IPS-18a (cell line): ENCODE data around the gene ZGLP1.
"Not testable (repeated sequence)": the region's sequence is repeated elsewhere in the genome, so short reads cannot be mapped to it uniquely, and the experiment has no call there.

Experiments
- H3K27ac ChIP-seq: one replicate; pipeline ENCODE4 v1.5.1; 2013; ENCODE audit warnings: low read length
- H3K27me3 ChIP-seq: one replicate; pipeline ENCODE4 v1.6.1; 2013; ENCODE audit warnings: mild to moderate bottlenecking, low read length; ENCODE audit not compliant: control insufficient read depth, insufficient read depth
- H3K36me3 ChIP-seq: one replicate; pipeline ENCODE4 v1.6.1; 2013; ENCODE audit warnings: low read depth, low read length; ENCODE audit not compliant: control insufficient read depth
- H3K4me1 ChIP-seq: one replicate; pipeline ENCODE4 v1.6.1; 2013; ENCODE audit warnings: low read depth, low read length; ENCODE audit not compliant: control insufficient read depth
- H3K4me3 ChIP-seq: one replicate; pipeline ENCODE4 v1.5.1; 2013; ENCODE audit warnings: low read length
- H3K9ac ChIP-seq: one replicate; pipeline ENCODE4 v1.6.1; 2013; ENCODE audit warnings: mild to moderate bottlenecking, low read length, moderate library complexity
- H3K9me3 ChIP-seq: one replicate; pipeline ENCODE4 v1.6.1; 2013; ENCODE audit warnings: low read depth, low read length; ENCODE audit not compliant: control insufficient read depth

ZGLP1 gene

DNA sequence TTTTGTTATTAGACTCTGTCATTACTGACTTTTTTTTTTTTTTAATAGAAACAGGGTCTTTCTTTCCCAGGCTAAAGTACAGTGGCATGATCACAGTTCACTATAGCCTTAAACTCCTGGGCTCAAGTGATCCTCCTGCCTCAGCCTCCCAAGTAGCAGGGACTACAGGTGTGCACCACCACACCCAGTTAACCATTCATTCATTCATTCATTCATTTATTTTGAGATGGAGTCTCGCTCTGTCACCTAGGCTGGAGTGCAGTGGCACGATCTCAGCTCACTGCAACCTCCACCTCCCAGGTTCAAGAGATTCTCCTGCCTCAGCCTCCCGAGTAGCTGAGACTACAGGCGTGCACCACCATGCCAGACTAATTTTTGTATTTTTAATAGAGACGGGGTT, 27.6 kb downstream of the ZGLP1 start:
- not testable (repeated sequence) for H3K4me1 ChIP-seq, H3K36me3 ChIP-seq, H3K4me3 ChIP-seq, H3K27ac ChIP-seq, H3K9ac ChIP-seq, H3K9me3 ChIP-seq
- peaks cover 13% of the 10 kb centered on the region for H3K27me3 ChIP-seq

DNA sequence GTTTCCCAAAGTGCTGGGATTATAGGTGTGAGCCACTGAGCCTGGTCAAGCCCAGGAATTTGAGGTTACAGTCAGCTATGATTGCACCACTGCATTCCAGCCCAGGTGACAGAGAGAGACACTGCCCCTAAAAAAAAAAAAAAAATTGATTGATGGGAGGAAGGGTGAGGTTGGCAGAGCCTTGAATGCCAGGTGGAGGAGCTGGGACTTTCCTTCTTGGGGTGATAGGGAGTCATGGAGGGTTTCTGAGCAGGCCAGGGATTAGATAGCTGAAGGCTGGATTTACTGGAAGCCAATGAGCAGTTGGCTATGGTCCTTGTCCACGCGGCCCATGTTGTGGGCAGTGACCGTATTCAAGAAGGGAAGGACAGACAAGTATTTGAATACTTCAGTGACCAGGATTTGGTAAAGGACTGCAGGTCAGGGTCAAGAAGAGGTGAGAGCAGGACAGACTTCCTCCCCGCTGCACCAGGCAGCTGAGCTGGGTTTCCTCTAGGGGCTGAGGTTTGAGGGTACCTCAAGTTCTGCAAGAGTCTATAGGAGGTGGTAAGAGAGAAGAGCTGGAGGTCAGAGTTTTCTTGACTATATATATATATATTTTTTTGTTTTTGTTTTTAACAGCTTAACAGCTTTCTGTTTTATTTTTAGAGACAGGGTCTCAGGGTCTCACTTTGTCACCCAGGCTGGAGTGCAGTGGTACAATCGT, 29.7 kb downstream of the ZGLP1 start:
- no peaks in the 10 kb centered on the region for H3K4me1 ChIP-seq
- no peaks in the 10 kb centered on the region for H3K9me3 ChIP-seq
- H3K9ac ChIP-seq = no peak overlapping the region
- H3K4me3 ChIP-seq = no peak overlapping the region
- H3K36me3 ChIP-seq = no peaks in the 10 kb centered on the region
- no peaks in the 10 kb centered on the region for H3K27me3 ChIP-seq
- no peak overlapping the region for H3K27ac ChIP-seq

DNA sequence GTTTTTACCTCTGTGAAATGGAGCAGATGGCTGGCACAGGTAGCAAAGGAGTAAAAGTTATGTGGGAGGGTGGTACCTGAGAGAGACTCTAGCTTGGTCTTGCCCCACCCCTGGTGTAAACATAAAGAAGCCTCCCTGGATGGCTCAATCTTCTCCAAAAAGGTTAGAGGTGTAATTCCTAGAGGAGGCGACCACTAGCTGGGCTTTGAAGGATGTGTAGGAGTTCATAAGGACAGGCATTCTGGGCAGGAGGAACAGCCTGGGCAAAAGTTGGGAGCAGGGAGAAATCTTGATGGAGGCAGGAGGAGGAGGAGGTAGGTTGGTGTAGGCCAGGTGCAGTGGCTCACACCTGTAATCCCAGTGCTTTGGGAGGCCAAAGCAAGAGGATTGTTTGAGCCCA, 30.7 kb downstream of the ZGLP1 start:
- Histone ChIP-seq H3K4me3 (no peak overlapping the region), H3K27ac (no peak overlapping the region), H3K36me3 (no peaks in the 10 kb centered on the region), H3K4me1 (no peaks in the 10 kb centered on the region), H3K27me3 (no peaks in the 10 kb centered on the region), H3K9me3 (no peaks in the 10 kb centered on the region), H3K9ac (no peak overlapping the region)

DNA sequence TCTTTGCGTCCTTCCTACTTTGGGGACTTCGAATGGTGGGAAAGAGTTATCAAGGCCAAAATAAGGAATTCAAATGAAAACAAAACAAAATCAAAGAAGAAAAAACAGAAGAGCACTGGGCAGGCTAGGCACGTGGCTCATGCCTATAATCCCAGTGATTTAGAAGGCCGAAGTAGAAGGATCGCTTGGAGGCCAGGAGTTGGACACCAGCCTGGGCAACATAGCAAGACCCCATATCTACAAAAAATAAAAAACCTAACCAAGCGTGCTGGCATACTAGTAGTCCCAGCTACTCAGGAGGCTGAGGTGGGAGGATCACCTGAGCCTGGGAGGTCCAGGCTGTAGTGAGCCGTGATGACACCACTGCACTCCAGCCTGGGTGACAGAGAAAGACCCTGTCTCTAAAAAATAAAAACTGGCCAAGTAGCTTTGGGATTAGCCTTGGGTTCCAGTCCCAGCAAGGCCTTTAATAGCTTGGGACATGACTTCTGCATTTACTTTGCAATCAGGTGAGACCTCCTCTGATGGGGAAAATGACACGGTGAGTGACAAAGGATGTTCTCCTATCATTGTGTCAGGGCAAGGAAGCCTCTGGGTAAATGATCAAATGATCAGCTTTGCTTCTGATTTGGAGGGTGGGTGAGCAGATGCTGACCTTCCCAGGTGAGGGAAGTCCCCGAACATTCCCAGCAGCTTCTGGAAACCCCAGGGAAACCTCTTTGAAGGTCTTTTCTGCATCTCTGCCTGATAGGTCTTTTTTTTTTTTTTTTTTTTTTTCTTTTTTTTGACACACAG, 31.6 kb downstream of the ZGLP1 start:
- no peaks in the 10 kb centered on the region for H3K36me3 ChIP-seq

DNA sequence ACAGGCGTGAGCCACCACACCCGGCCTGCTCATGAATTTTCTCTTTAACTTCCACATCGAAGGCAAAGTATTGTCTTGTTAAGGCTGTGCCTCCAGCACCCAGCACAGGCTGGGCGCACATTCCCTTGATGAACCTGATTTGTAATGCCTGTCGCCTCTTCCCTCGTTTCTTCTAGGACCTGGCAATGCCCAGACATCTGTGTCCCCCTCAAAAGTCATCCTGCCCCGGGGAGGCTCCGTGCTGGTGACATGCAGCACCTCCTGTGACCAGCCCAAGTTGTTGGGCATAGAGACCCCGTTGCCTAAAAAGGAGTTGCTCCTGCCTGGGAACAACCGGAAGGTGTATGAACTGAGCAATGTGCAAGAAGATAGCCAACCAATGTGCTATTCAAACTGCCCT, 35.0 kb downstream of the ZGLP1 start:
- Histone ChIP-seq H3K27ac (no peak overlapping the region), H3K27me3 (peaks cover 33% of the 10 kb centered on the region), H3K36me3 (no peaks in the 10 kb centered on the region), H3K4me1 (peaks cover 2% of the 10 kb centered on the region), H3K4me3 (no peak overlapping the region), H3K9me3 (no peaks in the 10 kb centered on the region), H3K9ac (no peak overlapping the region)

More for the DNA sequence above, 31.6 kb downstream of the ZGLP1 start:
- no peak overlapping the region for H3K9ac ChIP-seq
- H3K9me3 ChIP-seq = no peaks in the 10 kb centered on the region
- no peaks in the 10 kb centered on the region for H3K4me1 ChIP-seq
- H3K4me3 ChIP-seq = no peak overlapping the region
- H3K27me3 ChIP-seq = no peaks in the 10 kb centered on the region
- no peak overlapping the region for H3K27ac ChIP-seq

DNA sequence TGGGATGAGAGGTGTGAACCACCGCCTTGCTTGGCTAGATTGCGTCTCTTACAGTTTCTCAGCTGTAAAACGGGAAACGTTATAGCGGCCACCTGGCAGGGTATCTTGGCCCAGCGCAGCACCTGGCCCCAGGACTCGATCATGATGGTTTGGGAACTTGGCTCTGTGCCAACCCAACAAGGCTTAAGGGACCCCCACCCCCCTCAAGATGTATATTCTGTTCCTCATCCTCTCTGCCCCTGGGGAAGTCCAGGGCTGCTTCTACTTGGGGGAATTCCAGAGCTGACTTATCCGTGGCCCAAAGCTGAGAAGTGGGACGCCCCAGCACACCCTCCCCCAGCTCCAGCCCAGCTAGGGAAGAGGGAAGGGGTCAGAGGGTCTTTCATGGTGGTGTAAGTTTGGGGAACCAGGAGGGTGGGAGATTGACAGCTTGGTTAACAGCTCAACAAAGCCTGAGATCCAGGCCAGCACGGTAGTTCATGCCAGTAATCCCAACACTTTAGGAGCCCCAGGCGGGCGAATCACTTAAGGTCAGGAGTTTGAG, 38.0 kb downstream of the ZGLP1 start:
- Histone ChIP-seq H3K27me3 (peaks cover 41% of the 10 kb centered on the region), H3K9ac (no peak overlapping the region), H3K9me3 (no peaks in the 10 kb centered on the region), H3K4me1 (peaks cover 2% of the 10 kb centered on the region), H3K36me3 (no peaks in the 10 kb centered on the region), H3K4me3 (peak overlapping the region; percentile 49), H3K27ac (no peak overlapping the region)

DNA sequence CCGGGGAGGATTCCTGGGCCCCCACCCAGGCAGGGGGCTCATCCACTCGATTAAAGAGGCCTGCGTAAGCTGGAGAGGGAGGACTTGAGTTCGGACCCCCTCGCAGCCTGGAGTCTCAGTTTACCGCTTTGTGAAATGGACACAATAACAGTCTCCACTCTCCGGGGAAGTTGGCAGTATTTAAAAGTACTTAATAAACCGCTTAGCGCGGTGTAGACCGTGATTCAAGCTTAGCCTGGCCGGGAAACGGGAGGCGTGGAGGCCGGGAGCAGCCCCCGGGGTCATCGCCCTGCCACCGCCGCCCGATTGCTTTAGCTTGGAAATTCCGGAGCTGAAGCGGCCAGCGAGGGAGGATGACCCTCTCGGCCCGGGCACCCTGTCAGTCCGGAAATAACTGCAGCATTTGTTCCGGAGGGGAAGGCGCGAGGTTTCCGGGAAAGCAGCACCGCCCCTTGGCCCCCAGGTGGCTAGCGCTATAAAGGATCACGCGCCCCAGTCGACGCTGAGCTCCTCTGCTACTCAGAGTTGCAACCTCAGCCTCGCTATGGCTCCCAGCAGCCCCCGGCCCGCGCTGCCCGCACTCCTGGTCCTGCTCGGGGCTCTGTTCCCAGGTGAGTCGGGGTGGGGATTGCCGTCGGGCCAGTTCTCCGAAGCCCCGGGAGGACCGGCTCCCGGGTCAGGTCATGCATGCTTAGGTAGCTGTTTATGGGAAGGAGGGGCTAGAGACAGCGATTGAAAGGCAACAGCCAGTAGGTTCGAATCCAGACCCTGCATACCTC, 38.8 kb downstream of the ZGLP1 start, which contains the start of gene ICAM1:
TSS of gene ICAM1 (plus strand) at position 505 of the 779 bp plus-strand sequence. CDS start at position 545, 40 bp downstream.
- no peak within 1 kb of the TSS for H3K27ac ChIP-seq
- peaks cover 2% of the 10 kb centered on the region for H3K4me1 ChIP-seq
- H3K27me3 ChIP-seq = peaks cover 41% of the 10 kb centered on the region
- H3K4me3 ChIP-seq = peak within 1 kb of the TSS; percentile 49
- H3K36me3 ChIP-seq = no peaks in the 10 kb centered on the region
- no peaks in the 10 kb centered on the region for H3K9me3 ChIP-seq
- H3K9ac ChIP-seq = no peak within 1 kb of the TSS

DNA sequence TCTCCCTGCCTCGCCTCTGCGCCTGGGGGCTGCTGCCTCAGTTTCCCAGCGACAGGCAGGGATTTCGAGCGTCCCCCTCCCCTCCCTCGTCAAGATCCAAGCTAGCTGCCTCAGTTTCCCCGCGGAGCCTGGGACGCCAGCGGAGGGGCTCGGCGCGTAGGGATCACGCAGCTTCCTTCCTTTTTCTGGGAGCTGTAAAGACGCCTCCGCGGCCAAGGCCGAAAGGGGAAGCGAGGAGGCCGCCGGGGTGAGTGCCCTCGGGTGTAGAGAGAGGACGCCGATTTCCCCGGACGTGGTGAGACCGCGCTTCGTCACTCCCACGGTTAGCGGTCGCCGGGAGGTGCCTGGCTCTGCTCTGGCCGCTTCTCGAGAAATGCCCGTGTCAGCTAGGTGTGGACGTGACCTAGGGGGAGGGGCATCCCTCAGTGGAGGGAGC, 39.4 kb downstream of the ZGLP1 start:
- Histone ChIP-seq H3K27ac (no peak overlapping the region), H3K9me3 (no peaks in the 10 kb centered on the region), H3K4me1 (peaks cover 2% of the 10 kb centered on the region), H3K36me3 (no peaks in the 10 kb centered on the region), H3K4me3 (peak overlapping the region; percentile 49), H3K27me3 (peaks cover 41% of the 10 kb centered on the region), H3K9ac (no peak overlapping the region)

DNA sequence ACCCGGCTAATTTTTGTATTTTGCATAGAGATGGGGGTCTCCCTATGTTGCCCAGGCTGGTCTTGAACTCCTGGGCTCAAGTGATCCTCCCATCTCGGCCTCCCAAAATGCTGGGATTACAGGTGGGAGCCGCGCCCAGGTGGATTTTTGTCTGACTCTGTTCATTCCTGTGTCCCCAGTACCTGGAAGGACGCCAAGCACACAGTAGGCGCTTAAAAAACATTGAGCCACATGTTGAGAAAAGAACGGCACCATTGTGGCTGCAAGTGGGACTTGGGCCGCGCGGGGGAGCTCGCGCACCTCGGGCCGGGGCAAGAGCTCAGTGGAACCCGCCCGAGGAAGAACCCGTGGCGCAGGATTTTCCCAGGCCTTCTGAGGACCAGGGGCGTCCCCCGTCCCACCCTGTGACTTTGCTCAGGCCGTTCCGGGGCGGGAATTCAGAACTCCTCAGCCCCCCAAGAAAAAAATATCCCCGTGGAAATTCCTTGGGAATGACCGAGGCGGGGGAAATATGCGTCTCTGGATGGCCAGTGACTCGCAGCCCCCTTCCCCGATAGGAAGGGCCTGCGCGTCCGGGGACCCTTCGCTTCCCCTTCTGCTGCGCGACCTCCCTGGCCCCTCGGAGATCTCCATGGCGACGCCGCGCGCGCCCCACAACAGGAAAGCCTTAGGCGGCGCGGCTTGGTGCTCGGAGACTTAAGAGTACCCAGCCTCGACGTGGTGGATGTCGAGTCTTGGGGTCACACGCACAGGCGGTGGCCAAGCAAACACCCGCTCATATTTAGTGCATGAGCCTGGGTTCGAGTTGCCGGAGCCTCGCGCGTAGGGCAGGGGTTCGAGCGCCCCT, 40.1 kb downstream of the ZGLP1 start:
- Histone ChIP-seq H3K9me3 (no peaks in the 10 kb centered on the region), H3K27me3 (peaks cover 41% of the 10 kb centered on the region), H3K4me3 (peak overlapping the region; percentile 39), H3K9ac (no peak overlapping the region), H3K4me1 (peaks cover 2% of the 10 kb centered on the region), H3K36me3 (no peaks in the 10 kb centered on the region), H3K27ac (no peak overlapping the region)

DNA sequence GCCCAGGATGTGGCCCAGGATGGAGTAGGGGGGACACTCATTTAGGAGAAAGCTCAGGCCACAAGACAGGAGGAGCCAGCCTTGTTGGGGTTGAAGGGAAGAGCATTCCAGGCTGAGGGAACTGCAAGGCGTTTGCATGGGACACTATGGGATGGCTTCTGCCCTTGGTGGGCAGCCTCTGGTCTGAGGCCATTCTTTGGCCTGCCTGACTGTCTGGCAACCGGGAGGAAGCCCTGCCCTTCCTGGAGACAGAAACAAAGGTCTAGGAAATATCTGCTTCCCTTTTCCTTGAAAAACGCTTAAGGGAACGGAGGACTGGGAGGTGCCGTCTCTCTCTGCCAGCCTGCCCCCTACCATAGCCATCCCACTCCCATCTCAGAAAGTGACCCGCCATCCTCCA, 41.5 kb downstream of the ZGLP1 start:
- H3K9me3 ChIP-seq = no peaks in the 10 kb centered on the region
- H3K27me3 ChIP-seq = peaks cover 41% of the 10 kb centered on the region
- no peaks in the 10 kb centered on the region for H3K36me3 ChIP-seq
- H3K4me1 ChIP-seq = peaks cover 2% of the 10 kb centered on the region
- no peak overlapping the region for H3K9ac ChIP-seq
- H3K4me3 ChIP-seq = no peak overlapping the region
- no peak overlapping the region for H3K27ac ChIP-seq
